CD4-positive, alpha-beta T cell treated with Interleukin-2 at 100 ng/mL for 4 hours (primary cell): ENCODE measurements around the gene KASH5.

Experiments
- DNase-seq: peaks from one replicate; pipeline ENCODE4 v3.0.0-alpha.2; 2020; ENCODE audit warnings: low spot score

Gene KASH5

GRCh38 chr19:49387936-49388372 is at the start of gene KASH5:
Gene KASH5, plus strand, starts transcription at chr19:49388249. Its CDS starts 2,635 bp downstream, at chr19:49390884.
- peak; percentile 89 for DNase-seq

- DNase-seq, result no peak
These were observed 49.3 kb upstream of the KASH5 start for GRCh38 chr19:49338691-49339300.

- DNase-seq, result no peak
These were observed 48.6 kb upstream of the KASH5 start for GRCh38 chr19:49339301-49340068.

GRCh38 chr19:49340069-49340864 is 47.8 kb upstream of the KASH5 start:
- no peak for DNase-seq

- DNase-seq, result no peak
These were observed 47.0 kb upstream of the KASH5 start for GRCh38 chr19:49340865-49341718.

- no peak for DNase-seq
These were observed 45.7 kb upstream of the KASH5 start for GRCh38 chr19:49342291-49342721.

- DNase-seq, result no peak
These were observed 44.9 kb upstream of the KASH5 start for GRCh38 chr19:49343123-49343522.

GRCh38 chr19:49344505-49345423 is 43.3 kb upstream of the KASH5 start:
- no peak for DNase-seq

GRCh38 chr19:49347191-49347590 is 40.9 kb upstream of the KASH5 start:
- DNase-seq, result no peak

- DNase-seq, result peak; percentile 25
These were observed 40.2 kb upstream of the KASH5 start for GRCh38 chr19:49347835-49348234.

- DNase-seq, result no peak
These were observed 39.5 kb upstream of the KASH5 start for GRCh38 chr19:49348305-49349189.

GRCh38 chr19:49349567-49349966 is 38.5 kb upstream of the KASH5 start:
- no peak for DNase-seq

GRCh38 chr19:49355909-49356353 is 32.1 kb upstream of the KASH5 start:
- DNase-seq, result no peak

- DNase-seq, result no peak
These were observed 31.7 kb upstream of the KASH5 start for GRCh38 chr19:49356382-49356781.

GRCh38 chr19:49357186-49357585 is 30.9 kb upstream of the KASH5 start:
- DNase-seq, result no peak

- DNase-seq, result no peak
These were observed 27.9 kb upstream of the KASH5 start for GRCh38 chr19:49359851-49360820.

- DNase-seq, result no peak
These were observed 26.5 kb upstream of the KASH5 start for GRCh38 chr19:49361438-49362047.
